IPS-15b (cell line): ENCODE data around the gene KHSRP.
"Not testable (repeated sequence)": the region's sequence is repeated elsewhere in the genome, so short reads cannot be mapped to it uniquely, and the experiment has no call there.

ENCODE experiments used
- H3K27me3 ChIP-seq: one replicate; pipeline ENCODE4 v1.6.1; 2013; ENCODE audit warnings: low read length; ENCODE audit not compliant: control insufficient read depth, insufficient read depth
- H3K36me3 ChIP-seq: one replicate; pipeline ENCODE4 v1.6.1; 2013; ENCODE audit warnings: low read length; ENCODE audit not compliant: control insufficient read depth, insufficient read depth
- H3K4me1 ChIP-seq: one replicate; pipeline ENCODE4 v1.6.1; 2013; ENCODE audit warnings: mild to moderate bottlenecking, low read length; ENCODE audit not compliant: control insufficient read depth, insufficient read depth
- H3K4me3 ChIP-seq: one replicate; pipeline ENCODE4 v1.5.1; 2013; ENCODE audit warnings: low read depth, low read length
- H3K9ac ChIP-seq: one replicate; pipeline ENCODE4 v1.6.1; 2013; ENCODE audit warnings: low read depth, mild to moderate bottlenecking, low read length
- H3K9me3 ChIP-seq: one replicate; pipeline ENCODE4 v1.6.1; 2013; ENCODE audit warnings: mild to moderate bottlenecking, low read length; ENCODE audit not compliant: control insufficient read depth, insufficient read depth

The KHSRP gene

GRCh38 chr19:6413291-6413690 lies 11.3 kb downstream of the KHSRP start:
- H3K9ac ChIP-seq: no peak overlapping the region
- no peak overlapping the region for H3K4me3 ChIP-seq
- H3K9me3 ChIP-seq: no peaks in the 10 kb centered on the region
- H3K4me1 ChIP-seq: no peaks in the 10 kb centered on the region
- H3K36me3 ChIP-seq: peaks cover 42% of the 10 kb centered on the region
- no peaks in the 10 kb centered on the region for H3K27me3 ChIP-seq

- H3K27me3 ChIP-seq: no peaks in the 10 kb centered on the region
These were observed 12.0 kb downstream of the KHSRP start for GRCh38 chr19:6412447-6413091.

GRCh38 chr19:6412061-6412446 lies 12.6 kb downstream of the KHSRP start:
- Histone ChIP-seq H3K9ac (no peak overlapping the region), H3K4me1 (no peaks in the 10 kb centered on the region), H3K4me3 (no peak overlapping the region), H3K36me3 (peaks cover 30% of the 10 kb centered on the region), H3K27me3 (no peaks in the 10 kb centered on the region), H3K9me3 (no peaks in the 10 kb centered on the region)

More at GRCh38 chr19:6412447-6413091, 12.0 kb downstream of the KHSRP start:
- Histone ChIP-seq H3K9me3 (no peaks in the 10 kb centered on the region), H3K4me1 (no peaks in the 10 kb centered on the region), H3K9ac (no peak overlapping the region), H3K36me3 (peaks cover 35% of the 10 kb centered on the region), H3K4me3 (no peak overlapping the region)

- H3K9ac ChIP-seq: no peak overlapping the region
- peaks cover 4% of the 10 kb centered on the region for H3K36me3 ChIP-seq
These were observed 15.3 kb downstream of the KHSRP start for GRCh38 chr19:6409346-6409745.

GRCh38 chr19:6406401-6406800 lies 18.2 kb downstream of the KHSRP start:
- H3K9me3 ChIP-seq: no peaks in the 10 kb centered on the region
- no peaks in the 10 kb centered on the region for H3K36me3 ChIP-seq
- no peaks in the 10 kb centered on the region for H3K4me1 ChIP-seq
- H3K27me3 ChIP-seq: no peaks in the 10 kb centered on the region
- H3K4me3 ChIP-seq: no peak overlapping the region
- no peak overlapping the region for H3K9ac ChIP-seq

More at GRCh38 chr19:6409346-6409745, 15.3 kb downstream of the KHSRP start:
- H3K9me3 ChIP-seq: no peaks in the 10 kb centered on the region
- no peaks in the 10 kb centered on the region for H3K27me3 ChIP-seq
- H3K4me1 ChIP-seq: no peaks in the 10 kb centered on the region
- no peak overlapping the region for H3K4me3 ChIP-seq

GRCh38 chr19:6402837-6403608 lies 21.6 kb downstream of the KHSRP start:
- Histone ChIP-seq H3K9ac (no peak overlapping the region), H3K4me3 (no peak overlapping the region), H3K4me1 (no peaks in the 10 kb centered on the region), H3K27me3 (no peaks in the 10 kb centered on the region), H3K9me3 (no peaks in the 10 kb centered on the region), H3K36me3 (no peaks in the 10 kb centered on the region)

GRCh38 chr19:6402058-6402457 lies 22.6 kb downstream of the KHSRP start:
- Histone ChIP-seq H3K4me3 (no peak overlapping the region), H3K27me3 (no peaks in the 10 kb centered on the region), H3K9me3 (no peaks in the 10 kb centered on the region), H3K9ac (no peak overlapping the region), H3K4me1 (no peaks in the 10 kb centered on the region), H3K36me3 (no peaks in the 10 kb centered on the region)

GRCh38 chr19:6400062-6400944 lies 24.3 kb downstream of the KHSRP start:
- H3K36me3 ChIP-seq, H3K4me1 ChIP-seq, H3K27me3 ChIP-seq, H3K4me3 ChIP-seq, H3K9me3 ChIP-seq, H3K9ac ChIP-seq: not testable (repeated sequence)

- Histone ChIP-seq H3K36me3 (no peaks in the 10 kb centered on the region), H3K9me3 (no peaks in the 10 kb centered on the region), H3K4me1 (no peaks in the 10 kb centered on the region), H3K9ac (no peak overlapping the region), H3K27me3 (no peaks in the 10 kb centered on the region), H3K4me3 (no peak overlapping the region)
These were observed 28.3 kb downstream of the KHSRP start for GRCh38 chr19:6396305-6396704.

GRCh38 chr19:6394831-6395230 lies 29.8 kb downstream of the KHSRP start:
- H3K9me3 ChIP-seq: no peaks in the 10 kb centered on the region
- H3K4me3 ChIP-seq: no peak overlapping the region
- H3K4me1 ChIP-seq: no peaks in the 10 kb centered on the region
- peaks cover 5% of the 10 kb centered on the region for H3K36me3 ChIP-seq
- no peak overlapping the region for H3K9ac ChIP-seq
- no peaks in the 10 kb centered on the region for H3K27me3 ChIP-seq

GRCh38 chr19:6393983-6394412 lies 30.6 kb downstream of the KHSRP start:
- no peaks in the 10 kb centered on the region for H3K4me1 ChIP-seq
- no peaks in the 10 kb centered on the region for H3K27me3 ChIP-seq
- H3K36me3 ChIP-seq: peaks cover 9% of the 10 kb centered on the region
- peak overlapping the region; percentile 60 for H3K9ac ChIP-seq
- no peaks in the 10 kb centered on the region for H3K9me3 ChIP-seq
- peak overlapping the region; percentile 98 for H3K4me3 ChIP-seq
